GM18499 (cell line): ENCODE results near the gene SPATA20.

Experiments
- ATAC-seq: cut with Tn5 transposase; IDR thresholded peaks from one replicate; pipeline ENCODE4 v1.9.1; 2021; ENCODE audit warnings: moderate number of reproducible peaks; ENCODE audit not compliant: insufficient read depth, unreplicated experiment

SPATA20 gene

DNA sequence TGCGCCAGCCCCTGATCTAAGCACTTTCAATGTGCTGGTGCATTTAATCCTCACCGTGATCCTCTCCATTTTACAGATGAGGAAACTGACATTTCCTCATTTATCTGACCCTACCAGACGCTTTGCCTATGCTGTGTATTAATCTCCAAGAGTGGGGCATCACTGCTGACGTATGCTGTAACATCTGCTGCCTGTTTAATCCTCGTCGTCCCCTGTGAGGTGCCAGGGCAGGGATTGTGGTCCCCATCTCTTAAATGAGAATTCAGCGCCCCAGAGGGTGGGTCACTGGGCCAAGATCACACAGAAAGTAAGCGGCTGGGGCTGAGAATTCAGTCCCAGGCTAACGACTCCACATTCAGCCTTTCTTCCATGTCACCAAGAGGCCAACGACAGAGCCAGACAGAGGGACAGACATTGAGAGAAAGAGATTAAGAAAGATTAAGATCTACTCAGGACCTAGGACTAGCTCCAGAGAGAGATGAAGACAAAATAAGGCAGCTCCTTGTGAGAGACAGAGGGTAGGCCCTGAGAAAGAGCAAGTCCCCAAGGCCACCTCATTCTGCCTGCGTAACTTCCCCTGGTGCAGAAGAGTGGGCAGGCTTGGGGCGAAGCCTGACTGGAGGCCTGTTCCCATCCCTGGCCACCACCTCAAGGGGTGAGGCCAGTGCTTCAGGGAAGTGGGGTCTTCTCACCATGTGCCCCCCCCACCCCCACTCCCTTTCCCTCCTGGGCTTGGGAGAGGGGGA is 27.1 kb downstream of the SPATA20 start:
- ATAC-seq = no peak

DNA sequence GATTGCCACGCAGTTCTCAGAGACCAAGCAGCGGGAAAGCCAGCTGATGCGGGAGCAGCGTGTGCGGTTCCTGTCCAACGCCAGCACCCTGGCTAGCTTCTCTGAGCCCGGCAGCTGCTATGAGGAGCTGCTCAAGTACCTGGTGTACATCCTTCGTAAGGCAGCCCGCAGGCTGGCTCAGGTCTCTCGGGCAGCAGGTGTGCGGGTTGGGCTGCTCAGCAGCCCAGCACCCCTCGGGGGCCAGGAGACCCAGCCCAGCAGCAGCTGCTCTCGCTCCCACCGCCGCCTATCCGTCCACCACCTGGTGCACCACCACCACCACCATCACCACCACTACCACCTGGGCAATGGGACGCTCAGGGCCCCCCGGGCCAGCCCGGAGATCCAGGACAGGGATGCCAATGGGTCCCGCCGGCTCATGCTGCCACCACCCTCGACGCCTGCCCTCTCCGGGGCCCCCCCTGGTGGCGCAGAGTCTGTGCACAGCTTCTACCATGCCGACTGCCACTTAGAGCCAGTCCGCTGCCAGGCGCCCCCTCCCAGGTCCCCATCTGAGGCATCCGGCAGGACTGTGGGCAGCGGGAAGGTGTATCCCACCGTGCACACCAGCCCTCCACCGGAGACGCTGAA is 28.7 kb downstream of the SPATA20 start:
- ATAC-seq = no peak

DNA sequence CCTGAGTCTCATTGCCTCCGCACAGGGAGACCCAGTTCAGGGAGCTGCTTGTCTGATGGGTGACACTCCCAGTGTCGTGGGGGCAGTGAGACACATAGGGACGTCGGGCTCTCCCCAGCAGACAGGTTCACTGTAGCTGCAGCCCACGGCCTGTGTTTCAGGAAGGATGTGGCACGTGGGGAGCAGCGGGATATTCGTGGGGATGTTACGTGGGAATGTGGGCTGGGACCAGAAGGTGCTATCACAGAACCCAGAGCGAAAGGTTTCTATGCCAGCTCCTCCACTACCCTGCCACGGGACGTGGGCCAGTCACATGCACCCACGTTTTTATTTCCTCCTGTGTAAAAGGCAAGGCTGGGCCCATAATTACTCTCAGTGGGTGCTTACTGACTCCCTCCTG is 29.9 kb downstream of the SPATA20 start:
- no peak for ATAC-seq

DNA sequence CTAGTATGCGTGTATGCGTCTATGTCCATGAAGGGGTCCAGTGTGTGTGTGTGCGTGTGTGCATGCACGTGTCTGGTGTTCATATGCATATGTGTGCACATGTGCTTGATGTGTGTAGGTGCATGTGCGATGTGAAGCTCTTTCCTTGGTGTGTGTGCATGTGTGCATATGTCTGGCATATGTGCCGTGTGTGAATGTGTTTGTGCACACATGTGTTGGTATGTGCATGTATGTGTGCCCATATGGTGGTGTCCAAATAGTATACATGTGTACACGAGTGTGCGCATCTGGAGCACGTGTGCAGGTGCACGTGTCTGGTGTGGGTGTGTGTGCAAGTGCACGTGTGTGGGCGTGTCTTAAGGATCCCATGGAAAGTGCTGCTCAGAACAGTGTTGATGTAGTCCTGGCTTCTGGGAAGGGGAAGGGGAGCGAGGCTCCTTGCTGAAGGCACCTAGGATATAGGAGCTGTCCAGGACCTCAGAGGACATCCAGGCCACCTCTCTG is 30.5 kb downstream of the SPATA20 start:
- no peak for ATAC-seq

DNA sequence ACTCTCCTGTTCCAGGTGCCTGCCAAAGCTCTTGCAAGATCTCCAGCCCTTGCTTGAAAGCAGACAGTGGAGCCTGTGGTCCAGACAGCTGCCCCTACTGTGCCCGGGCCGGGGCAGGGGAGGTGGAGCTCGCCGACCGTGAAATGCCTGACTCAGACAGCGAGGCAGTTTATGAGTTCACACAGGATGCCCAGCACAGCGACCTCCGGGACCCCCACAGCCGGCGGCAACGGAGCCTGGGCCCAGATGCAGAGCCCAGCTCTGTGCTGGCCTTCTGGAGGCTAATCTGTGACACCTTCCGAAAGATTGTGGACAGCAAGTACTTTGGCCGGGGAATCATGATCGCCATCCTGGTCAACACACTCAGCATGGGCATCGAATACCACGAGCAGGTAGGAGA is 31.2 kb downstream of the SPATA20 start:
- ATAC-seq = no peak

DNA sequence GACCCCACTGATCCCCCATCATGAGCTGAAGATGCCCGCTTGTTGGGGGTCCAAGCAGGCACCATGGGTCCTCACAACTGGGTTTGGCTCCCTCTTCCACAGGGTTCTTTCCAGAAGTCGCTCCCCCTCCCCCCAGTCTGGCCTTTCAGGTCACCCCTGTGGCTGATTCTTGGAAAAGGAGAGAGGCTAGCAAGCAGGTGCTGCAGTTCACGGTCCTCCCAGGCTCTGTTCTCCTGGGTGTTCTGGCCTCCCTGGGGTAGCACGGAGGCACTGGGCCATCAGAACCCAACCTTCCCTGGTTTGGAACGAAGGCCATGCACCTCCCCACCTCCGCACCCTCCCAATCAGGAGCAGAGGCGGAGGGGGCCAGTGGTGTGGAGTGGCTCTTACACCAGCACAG is 32.4 kb downstream of the SPATA20 start:
- ATAC-seq = no peak

DNA sequence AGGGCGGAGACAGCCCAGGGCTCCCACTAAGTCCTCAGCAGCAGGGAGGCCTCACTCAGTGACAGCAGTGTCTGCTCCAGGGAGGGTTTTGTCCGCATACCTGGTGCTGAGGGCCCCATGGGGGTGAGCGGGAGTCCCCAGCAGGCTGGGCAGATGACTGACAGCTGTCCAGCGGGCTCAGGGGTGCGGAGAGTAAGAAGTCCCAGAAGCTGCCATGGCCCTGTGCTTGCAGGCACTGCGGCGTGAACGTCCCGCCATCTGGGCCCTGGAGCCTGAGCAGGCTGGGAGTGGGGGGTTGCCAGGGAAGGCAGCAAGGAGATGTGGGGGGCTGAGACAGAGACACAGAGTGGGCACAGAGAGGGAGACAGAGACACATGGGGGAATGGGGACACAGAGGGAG is 33.7 kb downstream of the SPATA20 start:
- no peak for ATAC-seq

DNA sequence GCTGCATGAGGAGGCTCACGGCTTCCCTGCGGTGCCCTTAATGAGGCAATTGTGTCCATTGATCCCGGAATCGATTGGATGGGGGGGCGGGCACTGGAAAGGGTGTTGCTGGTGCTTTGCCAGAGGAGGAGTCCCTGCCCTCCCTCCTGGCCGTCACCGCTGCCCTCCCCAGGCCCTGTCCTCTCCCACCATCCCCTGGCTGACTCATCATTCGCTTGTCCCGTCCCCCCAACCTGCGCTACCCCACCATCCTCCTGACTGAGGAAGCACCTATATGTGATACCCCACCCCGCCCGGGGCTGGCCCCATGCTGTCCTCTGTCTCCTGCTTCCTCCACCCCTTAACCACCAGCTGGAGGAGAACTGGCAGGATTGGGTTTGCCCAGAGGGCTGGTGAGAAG is 34.3 kb downstream of the SPATA20 start:
- no peak for ATAC-seq

DNA sequence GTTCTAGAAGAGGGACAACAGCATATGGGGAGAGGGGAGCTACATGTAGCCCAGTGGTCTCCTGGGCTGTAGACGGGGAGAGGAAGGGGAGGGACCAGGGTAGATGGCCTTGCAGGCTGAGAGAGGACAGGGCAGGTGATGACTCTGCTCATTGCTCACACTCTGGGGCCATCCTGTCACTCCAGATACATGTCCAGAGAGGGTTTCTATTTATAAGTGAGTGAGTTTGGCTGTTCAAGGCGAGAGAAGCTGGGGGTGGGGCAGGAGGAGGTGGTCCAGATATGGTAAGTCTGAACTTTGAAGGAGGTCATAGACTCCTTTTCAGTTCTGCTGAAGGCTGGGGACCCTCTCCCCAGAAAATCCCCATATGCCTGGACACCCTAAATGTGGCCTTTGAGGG is 35.8 kb downstream of the SPATA20 start:
- ATAC-seq = no peak

DNA sequence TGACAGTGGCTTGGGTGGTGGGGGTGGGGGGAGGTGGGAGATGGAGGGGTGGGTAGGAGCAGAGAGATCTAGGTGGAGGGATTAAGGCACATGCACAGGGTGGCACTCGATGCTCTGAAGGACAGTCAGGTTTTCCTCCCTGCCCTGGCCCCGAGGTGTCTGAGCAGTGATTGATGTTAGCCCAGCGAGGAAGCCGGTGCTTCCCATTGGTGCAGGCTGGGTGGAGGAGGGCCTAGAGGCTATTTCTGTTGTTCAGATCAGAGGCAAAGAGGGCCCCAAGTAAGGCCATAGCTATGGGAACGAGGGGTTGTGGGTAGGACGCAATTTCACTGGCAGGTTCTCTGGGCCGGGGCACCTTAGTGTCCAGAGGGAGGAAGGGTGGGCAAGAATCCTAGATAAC is 36.7 kb downstream of the SPATA20 start:
- ATAC-seq = no peak

DNA sequence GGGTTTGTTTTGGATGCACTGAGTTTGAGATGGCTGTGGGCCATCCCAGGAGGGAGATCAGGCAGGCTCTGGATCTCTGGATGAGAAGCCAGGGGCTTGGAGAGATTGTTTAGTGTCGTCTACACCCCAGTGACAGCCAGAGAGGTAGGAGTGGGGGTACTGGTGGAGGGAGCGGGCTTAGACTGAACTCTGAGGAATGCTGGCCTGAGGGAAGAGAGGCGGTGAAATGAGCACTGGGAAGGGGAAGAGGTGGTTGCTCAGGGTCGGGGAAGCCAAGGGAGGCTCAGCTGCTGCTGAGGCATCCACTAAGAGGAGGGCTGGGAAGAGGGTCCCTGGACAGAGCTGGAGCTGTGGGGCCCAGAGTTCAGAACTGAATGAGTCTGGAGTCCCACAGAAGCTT is 37.1 kb downstream of the SPATA20 start:
- ATAC-seq = no peak

DNA sequence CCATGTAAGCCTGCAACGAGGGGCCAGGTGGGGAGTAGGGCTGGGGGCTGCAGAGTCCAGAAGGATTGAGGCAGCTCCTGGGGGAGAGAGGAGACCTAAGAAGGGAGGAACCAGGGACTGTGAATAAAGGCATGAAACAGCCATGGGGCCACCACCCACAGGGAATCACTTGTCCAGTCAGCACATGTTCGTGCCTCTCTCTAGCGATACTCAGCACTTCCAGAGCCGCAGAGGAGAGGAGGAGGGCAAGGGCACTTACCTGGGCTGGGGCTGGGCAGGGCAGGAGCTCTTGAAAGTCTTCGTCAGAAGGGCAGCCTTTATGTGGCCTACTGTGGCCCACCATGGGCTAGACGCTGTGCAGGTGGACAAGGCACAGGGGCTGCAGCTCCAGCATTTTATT is 37.8 kb downstream of the SPATA20 start:
- no peak for ATAC-seq

DNA sequence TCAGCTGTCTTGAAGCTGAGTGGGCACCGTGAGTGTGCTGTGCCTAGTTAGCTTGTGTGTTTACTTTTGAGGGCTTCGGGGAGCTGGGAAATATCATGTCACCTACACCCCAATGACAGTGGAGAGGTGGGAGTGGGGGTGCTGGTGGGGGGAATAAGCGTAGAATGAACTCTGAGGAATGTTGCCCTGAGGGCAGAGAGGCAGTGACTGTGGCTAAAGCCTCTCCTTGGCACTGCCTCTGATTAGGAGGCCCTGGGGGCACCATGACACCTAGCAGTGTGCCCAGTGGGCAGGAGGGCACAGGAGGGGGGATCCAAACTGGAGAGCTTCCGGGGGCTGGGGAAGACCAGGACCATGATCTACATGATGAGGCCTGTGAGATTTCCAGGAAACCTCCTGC is 38.4 kb downstream of the SPATA20 start:
- no peak for ATAC-seq

DNA sequence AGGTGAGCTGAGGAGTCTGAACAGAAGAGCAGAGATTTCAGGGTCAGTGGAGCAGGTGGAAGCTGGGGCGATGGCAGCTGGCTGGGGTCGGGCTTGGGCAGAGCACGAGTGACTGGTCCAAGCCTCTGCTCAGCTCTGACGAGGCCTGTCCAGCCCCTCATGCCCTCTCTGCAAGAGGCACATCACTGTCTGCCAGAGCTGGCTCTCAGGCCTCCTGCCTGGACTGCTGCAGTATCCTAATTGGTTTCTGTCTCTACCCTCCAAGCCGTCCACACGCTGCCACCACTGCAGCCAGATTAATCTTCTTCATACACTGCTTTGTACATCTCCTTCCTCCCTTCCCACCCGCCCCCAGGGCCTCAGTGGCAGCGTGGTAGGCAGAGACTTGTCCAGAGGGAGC is 38.9 kb downstream of the SPATA20 start:
- no peak for ATAC-seq

DNA sequence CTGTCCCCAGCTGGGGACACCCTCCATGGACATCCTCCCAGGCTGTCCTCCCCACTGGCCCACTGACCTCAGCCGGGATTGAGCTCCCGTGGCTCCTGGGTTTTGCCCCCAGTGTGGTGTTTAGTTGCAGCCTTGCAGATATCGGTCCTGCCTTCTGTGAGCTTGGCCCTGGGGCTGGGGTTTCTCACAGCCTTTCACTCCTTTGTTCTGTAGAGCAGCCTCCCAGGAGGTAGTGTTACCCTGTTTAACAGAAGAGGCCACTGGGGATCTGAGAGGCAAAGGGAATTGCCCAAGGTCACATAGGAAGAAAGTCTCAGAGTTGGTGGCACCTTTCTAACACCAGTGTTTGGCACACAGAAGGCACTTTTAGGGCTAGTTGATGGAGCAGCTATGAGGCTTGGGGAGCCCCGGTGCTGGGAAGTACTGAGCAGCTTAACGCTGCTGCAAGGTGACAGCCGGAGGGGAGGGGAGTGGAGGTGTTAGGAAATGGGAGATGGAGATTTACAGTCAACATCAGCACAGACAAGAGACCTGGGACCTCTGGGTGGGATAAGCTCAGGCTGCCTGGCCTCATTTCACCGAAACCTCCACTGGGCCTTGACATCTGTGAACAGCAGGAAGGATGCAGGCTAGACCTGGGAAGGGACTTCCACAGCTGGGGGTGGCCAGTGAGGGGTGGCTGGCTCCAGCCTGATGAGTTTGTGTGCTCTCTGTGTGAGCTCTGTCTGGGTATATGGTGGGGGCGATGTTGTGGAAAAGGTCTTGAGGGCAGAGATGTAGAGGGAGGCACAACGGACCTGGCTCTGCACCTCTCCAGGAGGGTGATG is 39.7 kb downstream of the SPATA20 start:
- ATAC-seq = no peak

DNA sequence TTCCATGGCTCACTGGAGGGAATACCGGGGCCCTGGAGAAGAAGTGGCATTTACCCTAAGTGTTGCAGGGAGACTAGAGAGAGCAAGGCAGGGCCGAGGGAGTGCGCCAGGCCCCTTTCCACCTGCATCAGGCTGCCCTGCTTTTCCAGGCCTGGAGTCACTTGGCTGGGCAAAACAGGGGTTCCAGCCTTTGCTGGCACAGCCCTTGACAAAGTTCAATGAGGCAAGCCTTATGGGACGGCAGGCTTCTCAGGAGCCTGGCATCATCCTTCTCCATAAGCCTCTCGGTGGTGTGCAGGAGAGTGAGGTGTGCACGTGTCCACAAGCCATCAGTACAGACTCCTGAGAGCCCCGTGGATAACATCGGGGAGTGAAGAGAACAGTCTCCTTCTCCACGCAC is 40.6 kb downstream of the SPATA20 start:
- no peak for ATAC-seq

DNA sequence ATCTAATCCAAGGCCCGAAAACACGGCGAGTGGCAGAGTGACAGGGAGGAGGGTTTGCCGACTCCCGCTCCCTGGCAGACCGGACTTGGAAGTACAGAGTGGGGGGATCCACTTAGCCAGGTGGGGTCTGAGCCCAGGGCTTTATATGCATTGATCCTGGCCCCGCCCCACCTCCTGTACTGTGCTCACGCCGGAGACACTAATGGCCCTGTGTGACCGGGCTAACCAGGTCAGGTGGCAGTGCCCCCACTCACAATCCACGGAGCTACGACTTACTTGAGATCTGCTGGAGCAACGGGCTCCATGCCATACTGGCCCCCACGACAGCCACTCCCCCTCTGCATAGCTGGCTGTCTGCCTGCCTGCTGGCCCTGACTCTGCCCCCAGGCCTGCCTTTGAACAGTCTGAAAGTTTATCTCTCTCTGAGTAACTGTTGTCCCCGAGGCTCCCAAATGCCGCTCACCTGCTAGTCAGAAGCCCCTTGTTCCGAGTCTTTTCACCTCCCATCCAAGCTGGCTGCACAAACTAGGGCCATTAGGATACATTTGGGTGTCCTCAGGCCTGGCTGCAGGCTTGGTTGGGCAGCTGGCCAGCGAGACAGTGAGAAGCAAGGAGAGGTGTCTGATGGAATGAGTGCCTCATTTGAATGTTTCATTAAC is 41.5 kb downstream of the SPATA20 start:
- no peak for ATAC-seq

DNA sequence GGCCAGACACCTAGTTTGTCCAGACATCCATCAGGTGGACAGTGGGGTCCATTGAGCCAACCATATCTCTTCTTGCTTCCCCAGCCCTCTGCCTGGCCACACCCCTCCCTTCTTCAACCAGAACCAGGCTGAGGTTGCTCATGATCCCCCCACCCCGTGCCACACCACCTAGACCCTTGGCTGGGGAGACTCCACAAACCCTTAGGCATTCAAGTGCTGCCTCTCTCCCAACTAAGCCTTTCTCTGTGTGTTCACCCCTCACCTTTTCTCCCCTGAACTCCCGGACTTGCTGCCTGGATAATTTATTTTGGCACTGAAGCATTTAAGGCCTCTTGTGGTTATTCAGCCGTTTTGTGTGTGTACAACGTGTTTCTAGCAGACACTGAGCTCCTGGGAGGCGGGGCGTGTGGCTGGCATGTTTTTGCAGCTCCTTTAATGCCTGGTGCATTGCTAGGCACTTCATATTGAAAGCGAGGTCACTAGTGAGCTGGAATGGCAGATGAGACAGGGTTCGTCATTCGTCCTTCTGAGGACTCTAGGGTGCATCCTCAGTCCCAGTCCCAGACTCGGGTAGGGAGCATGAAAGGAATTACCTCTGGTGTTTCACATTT is 42.2 kb downstream of the SPATA20 start:
- no peak for ATAC-seq

DNA sequence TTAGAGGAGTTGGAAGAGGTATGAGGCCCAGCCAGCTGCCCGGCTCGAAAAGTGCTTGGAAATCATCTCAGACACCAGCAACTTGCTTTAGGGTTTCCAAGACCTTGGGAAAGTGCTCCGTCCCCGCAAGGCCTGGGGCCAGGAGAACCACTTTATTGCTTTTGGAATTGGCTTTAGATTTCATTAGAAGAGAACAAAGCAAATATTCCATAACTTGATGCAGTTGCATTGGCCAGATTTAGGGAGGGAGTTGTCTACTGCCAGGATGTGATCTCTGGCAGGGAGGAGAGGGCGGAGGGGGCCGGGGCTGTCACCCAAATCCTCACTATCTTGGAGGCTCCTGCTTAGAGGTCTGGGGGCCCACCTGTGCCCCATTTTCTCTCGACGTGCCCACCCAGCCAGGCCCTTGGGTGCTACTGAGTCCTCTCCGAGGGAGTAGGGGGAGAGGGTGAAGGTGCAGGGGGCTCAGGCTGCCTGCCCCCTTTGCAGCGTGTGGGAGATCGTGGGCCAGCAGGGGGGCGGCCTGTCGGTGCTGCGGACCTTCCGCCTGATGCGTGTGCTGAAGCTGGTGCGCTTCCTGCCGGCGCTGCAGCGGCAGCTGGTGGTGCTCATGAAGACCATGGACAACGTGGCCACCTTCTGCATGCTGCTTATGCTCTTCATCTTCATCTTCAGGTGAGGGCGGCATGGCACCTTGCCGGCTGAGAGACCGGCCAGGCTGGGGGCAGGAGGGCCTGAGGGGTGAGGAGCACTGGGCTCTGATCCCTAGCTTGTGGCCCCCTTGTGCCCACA is 44.2 kb downstream of the SPATA20 start:
- ATAC-seq = no peak

DNA sequence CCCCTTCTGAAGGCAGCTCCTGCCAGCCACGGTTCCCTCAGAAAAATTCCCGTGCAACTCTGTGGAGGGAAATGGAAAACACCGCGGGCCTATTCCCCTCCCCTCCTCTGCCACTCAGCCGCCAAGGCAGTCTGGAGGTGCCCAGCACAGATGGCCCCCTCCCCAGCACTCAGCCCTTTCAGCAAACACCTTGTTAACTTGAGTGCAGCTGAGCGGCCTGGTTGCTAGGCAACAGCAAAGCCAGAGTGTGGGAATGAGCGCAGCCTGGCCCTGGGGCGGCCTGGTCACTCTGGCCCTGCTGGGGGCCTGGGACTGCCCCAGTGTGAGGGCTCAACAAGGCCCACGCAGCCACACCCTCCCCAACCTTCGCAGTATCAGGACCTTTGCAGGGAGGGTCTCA is 46.3 kb downstream of the SPATA20 start:
- no peak for ATAC-seq
